Activated T-helper 2 cell treated with anti-CD3 and anti-CD28 coated beads, Interferon-gamma antibody, Interleukin-2, Interleukin-4, amounts not matched to agents 10 μg/mL and 5 μg/mL and 100 μg/mL, durations not matched to agents 14 hours and 24 hours and 36 hours (primary cell): ENCODE measurements around the gene KCTD19. TPM values are rescaled to one million over a fixed set of nuclear protein-coding genes. Genes with fewer than 3 reads are reported as not detected.

ENCODE experiments used
- DNase-seq: peaks from one replicate; pipeline ENCODE4 v3.0.0; 2021; ENCODE audit warnings: low spot score
- H3K27ac Mint-ChIP-seq: one replicate; pipeline ENCODE4 v1.8.0; 2021; ENCODE audit warnings: mixed read lengths
- H3K27me3 Mint-ChIP-seq: one replicate; pipeline ENCODE4 v1.8.0; 2021; ENCODE audit warnings: low read depth, mixed read lengths
- H3K36me3 Mint-ChIP-seq: one replicate; pipeline ENCODE4 v1.8.0; 2021; ENCODE audit warnings: low read depth, mixed read lengths
- H3K4me1 Mint-ChIP-seq: one replicate; pipeline ENCODE4 v1.8.0; 2021; ENCODE audit warnings: low read depth, mixed read lengths
- H3K4me3 Mint-ChIP-seq: one replicate; pipeline ENCODE4 v1.8.0; 2021; ENCODE audit warnings: low read depth, mild to moderate bottlenecking, moderate library complexity, mixed read lengths
- H3K9me3 Mint-ChIP-seq: one replicate; pipeline ENCODE4 v1.8.0; 2021; ENCODE audit warnings: mixed read lengths
- intact Hi-C: fragments of 100-400 bp; cut with micrococcal nuclease; formaldehyde crosslinking; loops from one replicate; pipeline ENCODE4 v1.15.1; 2023
- total RNA-seq: library from RNA; stranded (reverse); gene quantifications from 2 replicates; pipeline ENCODE4 v1.2.3, GENCODE V29; 2022

Gene KCTD19
- total RNA-seq, 1 donor from 2014 or later, result 0.87 TPM

GRCh38 chr16:67311607-67312488 lies 14.7 kb downstream of the KCTD19 start:
- peak; percentile 76 for DNase-seq
- no peak overlapping the region for H3K4me3 Mint-ChIP-seq
- intact Hi-C loops, result loop anchor here (1.0 to 5.0 kb wide), 4 partner anchors 15 to 330 kb away; partner anchors contain the start of genes KCTD19, LRRC36 and PLEKHG4

GRCh38 chr16:67310561-67310960 lies 16.0 kb downstream of the KCTD19 start:
- H3K27me3 Mint-ChIP-seq, result no peaks in the 10 kb centered on the region
- peak overlapping the region; percentile 98 for H3K27ac Mint-ChIP-seq
- no peak overlapping the region for H3K4me3 Mint-ChIP-seq
- intact Hi-C loops, result loop anchor here (2.0 to 5.0 kb wide), 2 partner anchors 66 to 328 kb away; no protein-coding TSS in a partner anchor
- no peaks in the 10 kb centered on the region for H3K36me3 Mint-ChIP-seq
- peaks cover 45% of the 10 kb centered on the region for H3K4me1 Mint-ChIP-seq
- H3K9me3 Mint-ChIP-seq, result no peaks in the 10 kb centered on the region
- DNase-seq, result no peak

More at GRCh38 chr16:67311607-67312488, 14.7 kb downstream of the KCTD19 start:
- Mint-ChIP-seq H3K36me3 (no peaks in the 10 kb centered on the region), H3K4me1 (peaks cover 45% of the 10 kb centered on the region), H3K27me3 (no peaks in the 10 kb centered on the region), H3K27ac (peak overlapping the region; percentile 98), H3K9me3 (no peaks in the 10 kb centered on the region)

GRCh38 chr16:67305216-67306071 lies 21.1 kb downstream of the KCTD19 start:
- no peak for DNase-seq
- Mint-ChIP-seq H3K4me3 (no peak overlapping the region), H3K36me3 (no peaks in the 10 kb centered on the region), H3K4me1 (peaks cover 20% of the 10 kb centered on the region), H3K27me3 (no peaks in the 10 kb centered on the region), H3K9me3 (no peaks in the 10 kb centered on the region), H3K27ac (no peak overlapping the region)
- intact Hi-C loops, result no loop called here

- no peaks in the 10 kb centered on the region for H3K36me3 Mint-ChIP-seq
- H3K4me3 Mint-ChIP-seq, result no peak overlapping the region
- intact Hi-C loops, result no loop called here
- H3K4me1 Mint-ChIP-seq, result peaks cover 6% of the 10 kb centered on the region
- no peaks in the 10 kb centered on the region for H3K27me3 Mint-ChIP-seq
- DNase-seq, result no peak
- H3K9me3 Mint-ChIP-seq, result no peaks in the 10 kb centered on the region
- no peak overlapping the region for H3K27ac Mint-ChIP-seq
These were observed 22.5 kb downstream of the KCTD19 start for GRCh38 chr16:67304020-67304419.

- H3K4me1 Mint-ChIP-seq, result peaks cover 3% of the 10 kb centered on the region
- H3K27ac Mint-ChIP-seq, result no peak overlapping the region
- no peak for DNase-seq
- intact Hi-C loops, result no loop called here
- no peaks in the 10 kb centered on the region for H3K9me3 Mint-ChIP-seq
- no peak overlapping the region for H3K4me3 Mint-ChIP-seq
- H3K27me3 Mint-ChIP-seq, result no peaks in the 10 kb centered on the region
- H3K36me3 Mint-ChIP-seq, result no peaks in the 10 kb centered on the region
These were observed 23.6 kb downstream of the KCTD19 start for GRCh38 chr16:67302970-67303369.

- Mint-ChIP-seq H3K9me3 (no peaks in the 10 kb centered on the region), H3K27ac (no peak overlapping the region), H3K36me3 (no peaks in the 10 kb centered on the region), H3K4me3 (no peak overlapping the region), H3K4me1 (peaks cover 3% of the 10 kb centered on the region), H3K27me3 (no peaks in the 10 kb centered on the region)
- intact Hi-C loops, result no loop called here
- DNase-seq, result no peak
These were observed 24.5 kb downstream of the KCTD19 start for GRCh38 chr16:67302076-67302475.

GRCh38 chr16:67301080-67301782 lies 25.3 kb downstream of the KCTD19 start:
- DNase-seq, result no peak
- intact Hi-C loops, result no loop called here
- no peaks in the 10 kb centered on the region for H3K9me3 Mint-ChIP-seq
- peaks cover 3% of the 10 kb centered on the region for H3K4me1 Mint-ChIP-seq
- H3K36me3 Mint-ChIP-seq, result no peaks in the 10 kb centered on the region
- H3K27me3 Mint-ChIP-seq, result no peaks in the 10 kb centered on the region
- no peak overlapping the region for H3K4me3 Mint-ChIP-seq
- no peak overlapping the region for H3K27ac Mint-ChIP-seq

GRCh38 chr16:67299269-67299668 lies 27.3 kb downstream of the KCTD19 start:
- Mint-ChIP-seq H3K9me3 (no peaks in the 10 kb centered on the region), H3K27ac (no peak overlapping the region), H3K4me3 (no peak overlapping the region), H3K36me3 (no peaks in the 10 kb centered on the region), H3K4me1 (peaks cover 3% of the 10 kb centered on the region), H3K27me3 (no peaks in the 10 kb centered on the region)
- intact Hi-C loops, result no loop called here
- no peak for DNase-seq

GRCh38 chr16:67298277-67298676 lies 28.3 kb downstream of the KCTD19 start:
- Mint-ChIP-seq H3K9me3 (no peaks in the 10 kb centered on the region), H3K36me3 (no peaks in the 10 kb centered on the region), H3K27me3 (no peaks in the 10 kb centered on the region), H3K4me1 (no peaks in the 10 kb centered on the region), H3K27ac (no peak overlapping the region), H3K4me3 (no peak overlapping the region)
- intact Hi-C loops, result no loop called here
- DNase-seq, result no peak

- DNase-seq, result no peak
- H3K27me3 Mint-ChIP-seq, result no peaks in the 10 kb centered on the region
- no peaks in the 10 kb centered on the region for H3K4me1 Mint-ChIP-seq
- H3K36me3 Mint-ChIP-seq, result no peaks in the 10 kb centered on the region
- H3K27ac Mint-ChIP-seq, result no peak overlapping the region
- no peak overlapping the region for H3K4me3 Mint-ChIP-seq
- H3K9me3 Mint-ChIP-seq, result no peaks in the 10 kb centered on the region
- intact Hi-C loops, result no loop called here
These were observed 30.1 kb downstream of the KCTD19 start for GRCh38 chr16:67296420-67296819.

GRCh38 chr16:67294938-67295361 lies 31.6 kb downstream of the KCTD19 start:
- H3K27ac Mint-ChIP-seq, result no peak overlapping the region
- no peak for DNase-seq
- no peaks in the 10 kb centered on the region for H3K9me3 Mint-ChIP-seq
- H3K4me1 Mint-ChIP-seq, result no peaks in the 10 kb centered on the region
- intact Hi-C loops, result no loop called here
- no peak overlapping the region for H3K4me3 Mint-ChIP-seq
- no peaks in the 10 kb centered on the region for H3K36me3 Mint-ChIP-seq
- no peaks in the 10 kb centered on the region for H3K27me3 Mint-ChIP-seq

- Mint-ChIP-seq H3K9me3 (no peaks in the 10 kb centered on the region), H3K27ac (no peak overlapping the region), H3K4me3 (no peak overlapping the region), H3K36me3 (no peaks in the 10 kb centered on the region), H3K4me1 (no peaks in the 10 kb centered on the region), H3K27me3 (no peaks in the 10 kb centered on the region)
- DNase-seq, result no peak
- intact Hi-C loops, result no loop called here
These were observed 32.3 kb downstream of the KCTD19 start for GRCh38 chr16:67294171-67294757.
